Parathyroid adenoma (tissue), 2 donors: Measurements from ENCODE around the gene TENM4.

Experiments
- H2AFZ ChIP-seq: fragments of 300-600 bp; sonication (generic); one replicate; pipeline ENCODE4 v1.7.0; 2017; ENCODE audit warnings: antibody characterized with exemption, mild to moderate bottlenecking
- H3K27ac ChIP-seq: fragments of 300-600 bp; sonication (generic); one replicate; pipeline ENCODE4 v1.7.0; 2017
- H3K27me3 ChIP-seq: fragments of 300-600 bp; sonication (generic); one replicate; pipeline ENCODE4 v1.7.0; 2017; ENCODE audit warnings: low read length; ENCODE audit not compliant: control insufficient read depth, insufficient read depth
- H3K36me3 ChIP-seq: fragments of 300-600 bp; sonication (generic); one replicate; pipeline ENCODE4 v1.7.0; 2017; ENCODE audit warnings: low read length; ENCODE audit not compliant: control insufficient read depth, insufficient read depth
- H3K4me1 ChIP-seq: fragments of 300-600 bp; sonication (generic); one replicate; pipeline ENCODE4 v1.7.0; 2017; ENCODE audit warnings: control low read depth
- H3K4me2 ChIP-seq: fragments of 300-600 bp; sonication (generic); one replicate; pipeline ENCODE4 v1.7.0; 2017; ENCODE audit warnings: low read length
- H3K4me3 ChIP-seq: fragments of 300-600 bp; sonication (generic); one replicate; pipeline ENCODE4 v1.7.0; 2017; ENCODE audit warnings: low read depth, low read length
- H3K79me2 ChIP-seq: fragments of 300-600 bp; sonication (generic); one replicate; pipeline ENCODE4 v1.7.0; 2017; ENCODE audit warnings: control low read depth
- H3K9ac ChIP-seq: fragments of 300-600 bp; sonication (generic); one replicate; pipeline ENCODE4 v1.7.0; 2017; ENCODE audit warnings: mild to moderate bottlenecking
- H3K9me3 ChIP-seq: fragments of 300-600 bp; sonication (generic); one replicate; pipeline ENCODE4 v1.7.0; 2017; ENCODE audit warnings: low read length; ENCODE audit not compliant: control insufficient read depth
- TF ChIP-seq, protein P1 (sequence below): fragments of 300-600 bp; sonication (generic); IDR thresholded peaks from one replicate; pipeline ENCODE4 v1.7.0; 2017; ENCODE audit warnings: antibody characterized with exemption, mild to moderate bottlenecking
- donor health status: primary hyperparathyroidism.

TENM4 gene

DNA sequence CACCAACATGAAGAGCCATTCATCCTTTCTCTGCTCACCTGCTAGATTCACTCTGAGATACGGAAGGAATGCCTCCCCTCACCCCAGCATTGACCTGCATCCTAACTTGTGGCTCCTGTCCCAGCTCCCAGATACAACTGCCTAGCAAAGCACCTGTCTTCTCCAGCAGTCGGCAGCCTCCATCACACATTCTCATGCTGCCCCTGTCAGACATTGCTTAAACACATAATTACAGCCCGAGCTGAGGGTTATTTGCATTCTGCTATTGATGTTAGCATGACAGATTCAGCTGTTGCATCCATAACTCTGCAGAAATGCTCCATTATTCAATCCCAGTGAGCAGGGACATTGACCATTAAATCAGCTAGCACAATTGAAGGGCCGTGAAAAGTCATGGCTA is 681.8 kb downstream of the TENM4 start:
- no peaks in the 10 kb centered on the region for H3K36me3 ChIP-seq
- TF ChIP-seq, protein P1, sequence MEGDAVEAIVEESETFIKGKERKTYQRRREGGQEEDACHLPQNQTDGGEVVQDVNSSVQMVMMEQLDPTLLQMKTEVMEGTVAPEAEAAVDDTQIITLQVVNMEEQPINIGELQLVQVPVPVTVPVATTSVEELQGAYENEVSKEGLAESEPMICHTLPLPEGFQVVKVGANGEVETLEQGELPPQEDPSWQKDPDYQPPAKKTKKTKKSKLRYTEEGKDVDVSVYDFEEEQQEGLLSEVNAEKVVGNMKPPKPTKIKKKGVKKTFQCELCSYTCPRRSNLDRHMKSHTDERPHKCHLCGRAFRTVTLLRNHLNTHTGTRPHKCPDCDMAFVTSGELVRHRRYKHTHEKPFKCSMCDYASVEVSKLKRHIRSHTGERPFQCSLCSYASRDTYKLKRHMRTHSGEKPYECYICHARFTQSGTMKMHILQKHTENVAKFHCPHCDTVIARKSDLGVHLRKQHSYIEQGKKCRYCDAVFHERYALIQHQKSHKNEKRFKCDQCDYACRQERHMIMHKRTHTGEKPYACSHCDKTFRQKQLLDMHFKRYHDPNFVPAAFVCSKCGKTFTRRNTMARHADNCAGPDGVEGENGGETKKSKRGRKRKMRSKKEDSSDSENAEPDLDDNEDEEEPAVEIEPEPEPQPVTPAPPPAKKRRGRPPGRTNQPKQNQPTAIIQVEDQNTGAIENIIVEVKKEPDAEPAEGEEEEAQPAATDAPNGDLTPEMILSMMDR = no peak

DNA sequence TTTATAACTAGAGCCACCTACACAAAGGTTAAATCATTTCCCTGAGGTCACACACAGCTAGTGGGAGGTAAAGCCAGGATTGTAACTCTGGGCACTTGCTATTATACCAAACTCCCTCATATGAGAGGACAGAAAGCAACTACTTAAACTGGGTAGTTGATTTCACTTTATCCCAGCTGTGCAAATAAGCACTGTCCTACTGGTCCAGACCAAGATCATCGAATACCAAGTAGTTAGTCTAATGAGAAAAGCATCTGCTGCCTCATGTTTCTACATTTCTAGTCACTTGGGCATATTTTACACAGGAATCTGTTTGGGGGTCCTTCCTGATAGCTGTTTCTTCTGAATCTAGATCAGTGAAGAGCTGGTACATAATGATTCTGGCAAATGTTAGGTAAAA is 687.5 kb downstream of the TENM4 start:
- Histone ChIP-seq H3K9me3 (no peaks in the 10 kb centered on the region), H2AFZ (no peak overlapping the region), H3K4me3 (no peak overlapping the region), H3K9ac (no peak overlapping the region), H3K4me1 (no peaks in the 10 kb centered on the region), H3K27me3 (no peaks in the 10 kb centered on the region), H3K79me2 (no peaks in the 10 kb centered on the region), H3K36me3 (no peaks in the 10 kb centered on the region), H3K27ac (no peak overlapping the region), H3K4me2 (no peak overlapping the region)
- TF ChIP-seq, protein P1 = no peak

More for the DNA sequence above, 681.8 kb downstream of the TENM4 start:
- no peaks in the 10 kb centered on the region for H3K4me1 ChIP-seq
- no peak overlapping the region for H2AFZ ChIP-seq
- no peaks in the 10 kb centered on the region for H3K27me3 ChIP-seq
- H3K9me3 ChIP-seq = no peaks in the 10 kb centered on the region
- H3K9ac ChIP-seq = no peak overlapping the region
- H3K79me2 ChIP-seq = no peaks in the 10 kb centered on the region
- no peak overlapping the region for H3K4me3 ChIP-seq
- no peak overlapping the region for H3K4me2 ChIP-seq
- H3K27ac ChIP-seq = no peak overlapping the region

DNA sequence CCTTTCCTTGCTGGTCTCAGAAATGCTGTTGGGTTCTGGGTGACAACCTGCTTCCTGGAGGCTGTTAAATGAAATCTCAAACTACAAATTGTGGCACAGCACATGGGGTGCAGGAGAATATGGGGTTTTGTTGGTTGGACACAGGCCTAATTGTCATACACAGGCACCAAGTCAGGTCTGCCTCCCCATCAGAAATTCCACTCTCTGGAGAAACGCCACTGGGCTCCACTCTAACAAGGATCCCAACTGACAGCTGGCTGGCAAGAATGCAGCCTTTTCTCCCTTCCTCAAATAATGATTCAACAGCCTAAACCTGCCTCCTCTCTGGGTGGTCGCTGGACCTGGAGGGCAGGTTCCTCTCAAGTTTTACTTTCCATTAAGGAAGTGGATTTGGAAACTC is 688.3 kb downstream of the TENM4 start:
- no peak overlapping the region for H3K4me3 ChIP-seq
- H3K9ac ChIP-seq = no peak overlapping the region
- no peak overlapping the region for H2AFZ ChIP-seq
- H3K36me3 ChIP-seq = no peaks in the 10 kb centered on the region
- H3K4me2 ChIP-seq = no peak overlapping the region
- H3K27ac ChIP-seq = no peak overlapping the region
- H3K4me1 ChIP-seq = no peaks in the 10 kb centered on the region
- no peaks in the 10 kb centered on the region for H3K27me3 ChIP-seq
- no peaks in the 10 kb centered on the region for H3K9me3 ChIP-seq
- TF ChIP-seq, protein P1 = no peak
- H3K79me2 ChIP-seq = no peaks in the 10 kb centered on the region

DNA sequence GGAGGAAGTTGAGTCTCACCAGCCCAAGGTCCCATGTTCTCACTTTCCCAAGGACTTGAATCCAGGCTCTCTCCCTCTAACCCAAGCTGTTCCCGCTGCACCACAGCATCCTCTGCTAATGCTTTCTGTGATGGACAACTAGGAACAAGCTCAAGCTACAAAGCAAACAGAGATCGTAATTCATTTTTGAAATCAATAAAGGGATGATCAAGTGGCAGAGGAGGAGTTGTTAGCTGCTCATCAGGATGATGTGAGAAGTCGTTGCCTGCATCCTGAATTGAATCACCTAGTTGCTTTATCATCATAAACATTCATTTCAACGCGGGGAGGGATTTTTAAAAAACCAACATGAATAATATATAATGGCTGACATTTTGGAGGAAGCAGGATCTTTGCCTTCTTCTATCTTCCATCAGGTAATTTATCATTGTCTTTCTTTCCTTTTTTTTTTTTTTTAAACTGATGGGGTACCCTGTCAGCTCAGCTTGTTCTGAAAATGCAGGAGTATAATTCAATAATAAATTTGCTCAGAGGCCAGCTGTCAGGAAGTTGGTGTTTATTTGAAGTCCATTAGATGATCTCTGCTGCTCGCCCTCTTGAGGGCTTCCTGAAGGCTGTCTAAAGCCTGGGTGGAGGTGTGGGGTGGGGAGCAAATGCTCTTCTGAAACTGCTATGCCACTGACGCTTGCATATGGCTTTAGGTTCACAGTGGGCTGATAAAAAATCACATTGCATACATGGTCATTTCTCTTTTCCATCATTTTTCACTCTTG is 691.7 kb downstream of the TENM4 start:
- Histone ChIP-seq H3K4me1 (no peaks in the 10 kb centered on the region), H3K4me3 (no peak overlapping the region), H3K9ac (no peak overlapping the region), H3K4me2 (no peak overlapping the region), H3K79me2 (no peaks in the 10 kb centered on the region), H2AFZ (no peak overlapping the region), H3K36me3 (no peaks in the 10 kb centered on the region), H3K27me3 (no peaks in the 10 kb centered on the region), H3K9me3 (no peaks in the 10 kb centered on the region), H3K27ac (no peak overlapping the region)
- TF ChIP-seq, protein P1 = no peak

DNA sequence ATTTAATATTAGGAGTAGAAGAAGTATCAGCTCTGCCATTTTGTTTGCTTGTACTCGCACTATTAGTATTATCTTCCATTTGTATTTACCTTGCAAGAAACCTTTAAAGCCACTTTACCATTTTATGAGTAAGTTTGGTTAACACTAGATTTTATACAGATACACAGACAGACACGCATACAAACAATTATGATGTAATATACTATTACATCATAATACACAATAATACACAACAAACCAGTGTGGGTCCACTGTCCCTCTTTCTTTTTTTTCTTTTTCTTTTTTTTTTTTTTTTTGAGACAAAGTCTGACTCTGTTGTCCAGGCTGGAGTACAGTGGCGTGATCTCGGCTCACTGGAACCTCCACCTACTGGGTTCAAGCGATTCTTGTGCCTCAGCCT is 695.9 kb downstream of the TENM4 start:
- H3K9ac ChIP-seq = no peak overlapping the region
- H3K4me2 ChIP-seq = no peak overlapping the region
- H3K27ac ChIP-seq = no peak overlapping the region
- H3K79me2 ChIP-seq = no peaks in the 10 kb centered on the region
- H3K4me3 ChIP-seq = no peak overlapping the region
- TF ChIP-seq, protein P1 = no peak
- H2AFZ ChIP-seq = no peak overlapping the region
- no peaks in the 10 kb centered on the region for H3K36me3 ChIP-seq
- H3K9me3 ChIP-seq = no peaks in the 10 kb centered on the region
- no peaks in the 10 kb centered on the region for H3K27me3 ChIP-seq
- H3K4me1 ChIP-seq = no peaks in the 10 kb centered on the region
